ELF-1 (cell line): Measurements from ENCODE around the gene YEATS4.

Experiments
- DNase-seq: peaks from one replicate; pipeline ENCODE4 v3.0.0-alpha.2; 2016; ENCODE audit warnings: low read depth, low spot score

Gene YEATS4

DNA sequence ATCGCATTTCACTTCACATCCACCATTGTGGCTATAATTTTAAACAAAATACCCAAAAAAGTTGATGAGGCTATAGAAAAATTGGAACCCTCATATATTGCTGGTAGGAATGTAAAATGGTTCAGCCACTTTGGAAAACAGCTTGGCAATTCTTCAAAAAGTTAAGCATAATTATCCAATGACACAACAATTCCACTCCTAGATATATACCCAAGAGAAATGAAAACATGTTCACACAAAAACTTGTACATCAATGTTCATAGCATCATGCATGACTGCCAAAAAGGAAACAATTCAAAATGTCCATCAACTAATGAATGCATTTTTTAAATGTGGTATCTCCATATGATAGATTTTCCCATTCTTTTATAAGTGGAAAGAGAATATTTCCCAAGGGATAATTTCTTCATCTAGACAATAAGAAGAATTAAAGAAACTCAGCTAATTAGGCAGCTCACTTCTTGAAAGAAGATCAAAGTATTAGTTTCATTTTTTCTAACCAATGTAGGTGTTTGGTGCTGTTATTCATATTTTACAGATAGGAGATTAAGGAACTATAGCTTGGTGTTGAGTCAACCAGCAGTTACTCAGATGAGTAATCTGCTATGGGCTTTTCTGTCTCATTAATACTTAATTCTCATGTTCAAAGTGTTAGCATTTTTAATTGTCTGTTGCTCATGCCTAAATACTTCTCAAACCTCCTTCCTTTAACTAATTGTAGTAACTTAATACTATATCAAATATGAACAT is 32.8 kb downstream of the YEATS4 start:
- DNase-seq, result no peak

DNA sequence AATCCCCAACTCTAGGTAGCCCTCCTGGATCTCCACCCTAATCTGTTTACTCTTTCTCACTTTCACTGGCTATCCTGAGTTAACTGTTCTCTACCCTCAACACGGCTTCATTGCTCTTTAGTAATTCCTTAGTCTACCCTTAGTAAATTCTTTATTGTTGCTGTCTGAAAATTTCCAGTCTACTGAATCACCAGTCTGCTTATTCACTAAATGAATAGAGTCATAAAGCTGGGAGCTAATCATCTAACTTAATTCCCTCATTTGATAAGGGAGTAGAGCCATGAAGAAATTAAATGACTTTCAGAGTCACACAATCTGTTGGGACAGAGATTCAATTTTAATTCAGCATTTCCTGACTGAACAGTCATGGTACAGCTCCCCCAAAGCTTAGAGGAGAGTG is 36.5 kb downstream of the YEATS4 start:
- no peak for DNase-seq

DNA sequence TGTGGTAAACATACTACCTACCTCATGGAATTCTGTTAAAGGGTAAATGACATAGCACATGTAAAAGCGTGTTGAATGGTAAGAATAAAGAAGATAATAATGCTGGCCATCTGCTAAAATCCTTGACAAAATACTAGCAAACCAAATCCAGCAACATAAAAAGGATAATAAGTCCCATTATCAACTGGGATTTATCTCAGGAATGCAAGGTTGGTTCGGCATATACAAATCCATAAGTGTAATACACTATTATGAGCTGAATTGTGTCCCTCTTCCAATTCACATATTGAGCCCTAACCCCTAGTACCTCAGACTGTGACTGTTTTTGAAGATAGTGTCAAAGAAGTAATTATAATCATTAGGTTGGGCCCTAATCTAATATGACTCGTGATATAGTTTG is 37.4 kb downstream of the YEATS4 start:
- no peak for DNase-seq

DNA sequence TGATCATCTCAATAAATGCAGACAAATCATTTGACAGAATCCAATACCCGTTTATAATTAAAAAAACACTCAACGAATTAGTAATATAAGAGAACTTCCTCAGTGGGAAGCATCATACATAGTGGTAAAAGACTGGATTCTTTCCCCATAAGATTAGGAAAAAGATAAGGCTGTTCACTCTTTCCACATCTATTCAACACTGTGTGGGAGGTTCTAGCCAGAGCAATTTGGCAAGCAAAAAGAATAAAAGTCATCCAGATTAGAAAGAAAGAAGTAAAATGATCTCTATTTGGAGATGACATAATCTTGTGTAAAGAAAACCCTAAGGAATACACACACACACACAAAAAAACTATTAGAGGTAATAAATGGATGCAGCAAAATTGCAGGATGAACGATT is 38.4 kb downstream of the YEATS4 start:
- no peak for DNase-seq

GRCh38 chr12:69401940-69402339 is 42.4 kb downstream of the YEATS4 start:
- DNase-seq, result no peak

GRCh38 chr12:69404851-69405565 is 45.5 kb downstream of the YEATS4 start:
- DNase-seq, result no peak

DNA sequence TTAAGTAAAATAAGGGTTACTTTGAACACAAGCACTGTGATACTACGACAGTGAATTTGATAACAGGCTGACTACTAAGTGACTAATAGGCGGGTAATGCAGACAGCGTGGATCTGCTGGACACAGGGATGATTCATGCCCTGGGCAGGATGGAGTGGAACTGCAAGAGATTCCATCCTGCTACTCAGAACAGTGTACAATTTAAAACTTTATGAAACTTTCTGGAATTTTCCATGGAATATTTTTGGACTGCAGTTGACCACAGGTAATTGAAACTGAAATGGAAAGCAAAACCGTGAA is 46.0 kb downstream of the YEATS4 start:
- DNase-seq, result peak; percentile 12

DNA sequence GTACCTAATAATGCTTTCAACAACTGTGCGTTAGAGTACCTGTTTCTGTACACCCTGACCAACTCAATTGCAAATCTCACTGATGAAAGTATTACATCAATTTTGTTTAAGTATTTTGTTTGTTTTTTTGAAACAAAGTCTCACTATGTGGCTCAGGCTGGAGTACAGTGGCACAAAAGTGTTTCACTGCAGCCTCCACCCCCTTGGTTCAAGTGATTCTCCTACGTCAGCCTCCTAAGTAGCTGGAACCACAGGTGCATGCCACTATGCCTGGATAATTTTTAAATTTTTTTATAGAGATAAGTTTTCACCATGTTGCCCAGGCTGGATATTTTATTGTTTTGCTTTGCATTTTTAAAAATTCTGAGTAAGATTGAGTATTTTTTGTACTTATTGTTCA is 46.7 kb downstream of the YEATS4 start:
- DNase-seq, result no peak

DNA sequence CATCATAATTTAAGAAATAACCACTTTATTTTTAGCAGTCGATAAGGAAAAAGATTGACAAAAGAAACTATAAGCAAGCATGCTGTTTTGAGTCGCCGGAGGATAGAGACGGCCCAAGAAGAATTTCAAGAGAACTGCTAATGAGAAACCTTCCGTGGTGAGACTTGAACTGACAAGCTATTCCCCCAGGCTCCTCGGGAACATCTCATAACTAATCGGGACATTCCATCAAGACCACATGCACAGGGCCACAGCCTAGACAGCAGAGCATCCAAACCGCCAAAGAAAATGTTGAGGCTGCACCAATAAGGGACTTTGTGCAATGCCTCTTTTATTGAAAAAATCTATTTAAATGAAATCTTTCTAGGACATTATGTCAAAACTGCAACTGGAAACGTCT is 51.0 kb downstream of the YEATS4 start:
- no peak for DNase-seq

DNA sequence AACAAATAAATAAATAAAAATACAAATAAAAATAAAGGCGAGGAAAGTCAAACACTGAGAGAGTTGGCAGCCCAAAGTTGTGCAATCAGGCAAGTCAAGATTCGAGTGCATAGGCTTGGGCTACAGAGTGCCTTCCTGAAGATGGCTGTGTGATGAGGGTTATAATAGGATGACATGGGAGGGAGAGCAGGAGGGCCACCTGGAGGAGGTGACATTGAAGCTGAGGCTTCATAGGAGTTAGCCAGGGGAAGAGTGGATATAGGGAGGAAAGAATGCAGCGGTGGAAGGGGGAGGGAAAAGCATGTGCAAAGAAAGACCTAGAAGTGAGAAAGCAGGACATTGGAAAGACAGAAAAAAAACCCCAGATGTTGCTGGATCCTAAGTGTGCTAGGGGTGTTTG is 53.1 kb downstream of the YEATS4 start:
- DNase-seq, result no peak

DNA sequence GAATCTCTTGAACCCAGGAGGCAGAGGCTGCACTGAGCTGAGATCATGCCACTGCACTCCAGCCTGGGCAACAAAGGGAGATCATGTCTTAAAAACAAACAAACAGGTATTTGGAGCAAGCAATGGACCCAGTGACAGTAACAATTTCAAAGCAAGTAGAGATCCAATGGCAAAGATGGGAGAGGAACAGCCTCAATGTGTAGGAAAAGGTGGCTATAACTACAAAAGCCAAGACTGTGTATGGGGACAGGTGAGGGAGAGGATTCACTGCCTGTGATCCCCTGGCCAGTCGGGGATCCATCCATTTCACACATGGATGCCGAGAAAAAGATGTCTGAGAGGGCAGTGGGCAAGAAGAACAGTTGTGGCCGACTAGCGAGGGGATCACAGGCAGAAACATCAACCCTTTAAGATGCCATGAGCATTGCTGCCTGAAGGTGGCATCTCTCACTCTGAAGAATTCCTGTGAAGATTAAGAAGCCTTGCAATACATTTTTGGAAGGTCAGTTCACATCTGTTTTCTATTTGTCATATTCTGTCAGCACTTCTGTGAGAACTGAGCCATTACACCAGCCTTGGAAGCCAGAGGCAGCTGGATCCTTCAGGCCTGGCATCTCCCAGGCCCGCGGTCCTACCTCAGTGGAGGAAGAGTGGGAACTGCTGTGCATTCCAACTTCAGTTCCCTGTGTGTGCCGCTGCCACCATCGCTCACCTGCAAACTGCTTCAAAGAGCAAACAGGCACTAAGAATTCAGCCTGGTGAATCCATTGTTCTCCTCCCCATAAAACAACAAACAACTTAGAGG is 56.1 kb downstream of the YEATS4 start:
- peak; percentile 79 for DNase-seq

DNA sequence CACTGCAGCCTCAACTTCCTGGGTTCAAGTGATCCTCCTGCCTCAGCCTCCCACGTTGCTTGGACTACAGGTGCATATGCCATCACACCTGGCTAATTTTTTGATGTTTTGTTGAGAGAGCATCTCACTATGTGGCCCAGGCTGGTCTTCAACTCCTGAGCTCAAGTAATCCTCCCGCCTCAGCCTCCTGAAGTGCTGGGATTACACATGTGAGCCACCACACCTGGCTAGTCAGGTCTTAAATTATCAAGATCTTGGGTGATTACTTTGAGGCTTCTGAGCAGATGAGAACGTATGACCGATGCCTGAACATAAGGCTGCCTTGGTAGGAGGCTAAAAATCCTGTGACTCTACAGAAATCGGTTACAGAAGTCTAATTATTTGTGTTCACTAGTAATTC is 57.7 kb downstream of the YEATS4 start:
- DNase-seq, result no peak

DNA sequence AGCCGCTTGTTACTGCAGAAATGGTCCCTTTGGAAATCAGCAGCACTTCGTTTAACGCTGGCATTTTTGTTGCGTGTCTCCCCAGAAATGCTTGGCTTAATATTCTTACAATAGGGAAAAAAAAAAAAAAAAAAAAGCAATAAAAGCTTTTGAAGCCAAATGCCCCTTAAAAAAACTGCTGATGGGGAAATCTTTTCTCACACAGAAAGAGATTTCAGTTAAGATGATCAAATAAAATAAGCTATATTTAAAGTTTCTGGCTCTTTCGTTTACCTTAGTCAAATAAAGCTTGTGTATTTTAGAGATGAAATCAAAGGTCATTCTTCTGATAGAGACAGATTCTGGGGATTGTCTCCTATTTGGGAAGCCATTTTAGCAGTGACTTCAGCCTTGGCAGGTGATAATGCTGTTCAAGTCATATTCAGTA is 58.2 kb downstream of the YEATS4 start:
- no peak for DNase-seq

DNA sequence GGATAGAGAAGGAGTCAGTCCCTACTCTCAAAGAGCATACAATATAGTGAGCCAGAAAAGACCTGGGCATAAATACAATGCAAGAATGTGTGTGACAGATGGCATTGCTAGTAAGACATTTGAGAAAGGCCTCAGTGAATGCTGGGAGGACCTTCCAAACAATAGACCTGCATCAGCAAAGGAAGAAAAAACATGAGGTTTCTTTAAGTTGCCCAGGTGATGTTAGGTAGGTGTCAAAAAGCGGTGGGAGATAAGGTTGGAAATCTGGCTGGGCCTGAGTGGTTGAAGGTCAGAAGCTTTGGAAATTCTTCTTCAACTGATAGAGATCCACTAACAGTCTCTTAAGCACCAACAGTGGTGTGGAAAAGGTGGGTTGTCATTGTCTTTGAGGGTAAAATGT is 60.2 kb downstream of the YEATS4 start:
- no peak for DNase-seq

GRCh38 chr12:69421548-69421947 is 62.0 kb downstream of the YEATS4 start:
- no peak for DNase-seq

GRCh38 chr12:69423037-69423905 is 63.7 kb downstream of the YEATS4 start:
- DNase-seq, result no peak

- peak; percentile 28 for DNase-seq
Observed at GRCh38 chr12:69425417-69425816, 65.9 kb downstream of the YEATS4 start.

DNA sequence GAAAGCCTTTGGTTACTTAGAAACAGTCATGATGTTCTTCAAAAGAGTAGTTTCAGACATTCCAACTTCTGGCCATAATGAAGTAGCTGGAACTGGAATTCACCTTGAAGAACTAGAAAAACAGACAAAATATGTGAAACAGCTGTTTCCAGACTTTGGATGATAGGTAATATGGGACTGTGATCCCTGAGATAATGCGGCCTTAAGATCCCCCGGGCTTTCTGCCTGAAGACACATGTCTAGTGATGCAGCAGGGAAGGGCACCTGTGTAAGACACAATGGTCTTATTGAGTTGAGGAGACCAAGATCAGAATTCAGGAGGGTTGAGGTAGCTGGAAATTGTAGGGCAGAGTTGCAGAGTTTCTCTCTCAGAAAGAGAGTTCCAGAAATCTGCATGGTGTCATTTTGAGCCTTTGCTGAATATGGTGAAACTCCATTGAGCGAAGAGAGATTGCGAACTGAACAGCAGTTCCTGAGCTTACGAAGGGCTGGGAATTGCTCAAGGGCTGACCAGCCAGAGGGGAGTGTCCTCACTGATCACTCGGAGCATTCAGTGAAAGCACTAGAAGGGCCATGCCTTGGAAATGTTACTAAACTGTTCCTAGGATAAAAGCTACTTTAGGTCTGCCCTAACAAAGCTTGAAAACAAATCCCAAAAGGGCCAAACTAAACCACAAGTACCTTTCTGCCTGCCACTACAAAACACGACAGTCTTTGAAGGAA is 69.0 kb downstream of the YEATS4 start:
- DNase-seq, result peak; percentile 12

DNA sequence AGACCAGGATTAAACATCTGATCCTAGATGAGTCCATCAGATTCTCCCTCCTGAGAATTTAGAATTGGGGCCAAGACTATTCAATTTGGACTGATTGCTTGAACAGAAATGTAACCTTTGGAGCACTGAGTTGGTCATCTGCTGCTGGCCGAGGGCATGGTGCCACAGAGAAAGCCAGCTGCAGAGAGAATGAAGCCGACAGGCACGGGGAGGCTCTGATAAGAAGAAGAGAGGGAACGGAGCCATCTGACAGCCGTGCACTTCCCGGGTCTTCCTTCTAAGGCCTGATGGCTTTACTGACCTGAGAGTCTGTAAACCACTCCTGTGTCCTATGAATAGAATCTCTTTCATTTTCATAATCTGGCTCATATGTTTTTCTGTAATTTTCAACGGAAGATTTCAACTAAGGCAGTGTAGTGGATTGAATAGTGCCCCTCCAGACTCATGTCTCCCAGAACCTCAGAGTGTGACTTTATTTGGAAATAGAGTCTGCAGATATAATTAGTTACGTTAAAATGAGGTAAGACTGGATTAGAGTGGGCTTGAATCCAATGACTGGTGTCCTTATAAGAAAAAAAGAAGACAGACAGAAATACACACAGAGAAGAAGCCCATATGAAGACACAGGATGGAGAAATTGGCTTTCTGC is 71.5 kb downstream of the YEATS4 start:
- no peak for DNase-seq

DNA sequence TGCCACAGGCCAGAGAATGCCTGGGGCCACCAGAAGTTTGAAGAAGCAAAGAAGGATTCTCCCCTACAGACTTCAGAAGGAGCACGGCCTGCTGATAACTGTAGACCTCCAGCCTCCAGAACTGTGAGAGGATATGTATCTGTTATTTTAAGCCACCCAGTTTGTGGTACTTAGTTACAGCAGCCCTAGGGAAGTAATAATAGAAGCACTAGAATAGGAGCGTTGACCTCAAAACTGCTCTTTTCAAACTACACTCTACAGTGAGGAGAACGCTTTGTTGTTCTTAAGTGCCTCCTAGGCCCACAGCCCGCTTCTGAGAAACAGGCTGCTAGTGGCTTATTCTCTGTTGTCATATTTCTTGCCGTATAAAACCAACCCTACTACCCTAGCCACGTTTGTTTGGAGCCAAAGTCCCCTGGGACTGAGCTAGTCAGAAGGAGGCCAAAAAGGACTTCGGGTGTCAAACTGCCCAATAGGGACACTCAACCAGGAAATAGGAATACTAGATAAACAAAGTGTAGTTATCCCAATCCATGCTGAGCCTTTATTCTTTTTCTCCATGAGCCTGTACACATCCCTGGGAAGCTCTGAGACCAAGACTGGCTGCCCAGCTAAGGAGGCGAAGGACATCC is 72.2 kb downstream of the YEATS4 start:
- no peak for DNase-seq
